Activated T-cell treated with anti-CD3 and anti-CD28 coated beads, Interleukin-2, amount 50 U/mL, for 48 hours (primary cell): ENCODE measurements around the gene SYT10.
"Not testable (repeated sequence)": the region's sequence is repeated elsewhere in the genome, so short reads cannot be mapped to it uniquely, and the experiment has no call there.

Experiments
- DNase-seq, 2 experiments: peaks; one replicate each; pipeline ENCODE4 v3.0.0-alpha.2; 2020

The SYT10 gene

GRCh38 chr12:33331961-33332398 lies 107.6 kb downstream of the SYT10 start:
- DNase-seq = not testable (repeated sequence)

GRCh38 chr12:33330940-33331339 lies 108.7 kb downstream of the SYT10 start:
- no peak for DNase-seq
